HEK293 (cell line): ENCODE measurements around the gene CCNY.

Experiments
- CTCF ChIA-PET: fragments of 350-600 bp; formaldehyde crosslinking; extraction: SDS; loops from one replicate; lab custom pipeline; 2021; ENCODE audit warnings: antibody characterized with exemption; lab: Yijun Ruan, JAX
- POLR2A ChIA-PET: fragments of 300-600 bp; formaldehyde crosslinking; extraction: SDS; loops from one replicate; lab custom pipeline; 2020; ENCODE audit warnings: antibody characterized with exemption, inconsistent platforms; lab: Yijun Ruan, JAX
- H3K27ac ChIP-seq: fragments of 200-500 bp; sonication (Bioruptor generic); 2 replicates; pipeline ENCODE4 v1.5.1; 2014; ENCODE audit warnings: low read depth, low read length, control low read depth, inconsistent platforms; ENCODE audit errors: extremely low read depth
- H3K36me3 ChIP-seq, 2 experiments: fragments of 200-500 bp in 1 of 2; sonication (Bioruptor generic) in 1 of 2; 1 replicate in 1 of 2; 2 replicates in 1 of 2; pipeline ENCODE4 v1.5.1; 2014 to 2017; ENCODE audit warnings: inconsistent platforms in 2 of 2, low read length in 2 of 2; ENCODE audit not compliant: control insufficient read depth in 2 of 2, insufficient read depth in 1 of 2
- H3K4me1 ChIP-seq: fragments of 200-500 bp; sonication (Bioruptor generic); 2 replicates; pipeline ENCODE4 v1.5.1; 2014; ENCODE audit warnings: mild to moderate bottlenecking, low read length, inconsistent platforms; ENCODE audit not compliant: control insufficient read depth, insufficient read depth
- H3K4me3 ChIP-seq: 2 replicates; pipeline ENCODE4 v1.5.1; 2011; ENCODE audit warnings: low read depth, mild to moderate bottlenecking, control low read depth, low read length, moderate library complexity
- H3K9me3 ChIP-seq: fragments of 200-500 bp; sonication (Bioruptor generic); 2 replicates; pipeline ENCODE4 v1.5.1; 2014; ENCODE audit warnings: low read depth, low read length, inconsistent platforms; ENCODE audit not compliant: control insufficient read depth, insufficient read depth
- ATF2 ChIP-seq: fragments of 450-650 bp; formaldehyde crosslinking; IDR thresholded peaks from 2 replicates; pipeline ENCODE4 v1.5.1; 2016; ENCODE audit warnings: missing biosample characterization, missing genetic modification characterization, low read depth
- PRDM4 ChIP-seq: fragments of 450-650 bp; formaldehyde crosslinking; IDR thresholded peaks from 2 replicates; pipeline ENCODE4 v1.5.1; 2017; ENCODE audit warnings: missing biosample characterization, missing genetic modification characterization
- TCF7L2 ChIP-seq: IDR thresholded peaks from 2 replicates; pipeline ENCODE4 v1.6.1; 2011; ENCODE audit warnings: low read depth, mild to moderate bottlenecking, inconsistent platforms, low read length, moderate library complexity, borderline replicate concordance
- ZBTB20 ChIP-seq: fragments of 450-650 bp; formaldehyde crosslinking; IDR thresholded peaks from 2 replicates; pipeline ENCODE4 v1.5.1; 2016; ENCODE audit warnings: missing biosample characterization, missing genetic modification characterization
- ZFP3 ChIP-seq: fragments of 450-650 bp; formaldehyde crosslinking; IDR thresholded peaks from 2 replicates; pipeline ENCODE4 v1.5.1; 2016; ENCODE audit warnings: low read depth, missing biosample characterization, missing genetic modification characterization
- ZNF133 ChIP-seq: fragments of 450-650 bp; formaldehyde crosslinking; IDR thresholded peaks from 2 replicates; pipeline ENCODE4 v1.5.1; 2016; ENCODE audit warnings: missing biosample characterization, missing genetic modification characterization
- ZNF266 ChIP-seq: fragments of 450-650 bp; formaldehyde crosslinking; IDR thresholded peaks from 2 replicates; pipeline ENCODE4 v1.5.1; 2016; ENCODE audit warnings: missing biosample characterization, missing genetic modification characterization, low read depth
- ZNF280D ChIP-seq: fragments of 450-650 bp; formaldehyde crosslinking; IDR thresholded peaks from 2 replicates; pipeline ENCODE4 v1.5.1; 2016; ENCODE audit warnings: missing biosample characterization, missing genetic modification characterization
- ZNF514 ChIP-seq: fragments of 450-650 bp; formaldehyde crosslinking; IDR thresholded peaks from 2 replicates; pipeline ENCODE4 v1.5.1; 2016; ENCODE audit warnings: missing biosample characterization, missing genetic modification characterization
- ZNF621 ChIP-seq: fragments of 450-650 bp; formaldehyde crosslinking; IDR thresholded peaks from 2 replicates; pipeline ENCODE4 v1.5.1; 2017; ENCODE audit warnings: missing biosample characterization, missing genetic modification characterization
- ZNF785 ChIP-seq: fragments of 450-650 bp; formaldehyde crosslinking; IDR thresholded peaks from 2 replicates; pipeline ENCODE4 v1.5.1; 2016; ENCODE audit warnings: missing biosample characterization, missing genetic modification characterization
- ZXDB ChIP-seq: fragments of 450-650 bp; formaldehyde crosslinking; IDR thresholded peaks from 2 replicates; pipeline ENCODE4 v1.5.1; 2016; ENCODE audit warnings: missing biosample characterization, missing genetic modification characterization

Gene CCNY

GRCh38 chr10:35503578-35503977, 167.3 kb downstream of the CCNY start:
- Histone ChIP-seq H3K4me3 (no peak overlapping the region), H3K4me1 (no peaks in the 10 kb centered on the region), H3K9me3 (no peaks in the 10 kb centered on the region), H3K36me3 (no peaks in the 10 kb centered on the region), H3K27ac (no peak overlapping the region)
- no peak for TF ChIP-seq ZXDB (tag by site-specific recombination)
- ChIA-PET POLR2A (no interaction called here), CTCF (no interaction called here)

GRCh38 chr10:35504132-35504531, 167.8 kb downstream of the CCNY start:
- H3K36me3 ChIP-seq, result no peaks in the 10 kb centered on the region
- no peak for TF ChIP-seq ZNF621 (tag by site-specific recombination)
- TF ChIP-seq ZNF514, result no peak
- no peak for TF ChIP-seq ZNF785
- TF ChIP-seq ATF2 (tag by site-specific recombination), result no peak
- no peak for TF ChIP-seq ZNF280D
- no peak for TF ChIP-seq PRDM4 (tag by site-specific recombination)
- TF ChIP-seq ZFP3 (tag by site-specific recombination), result no peak
- TF ChIP-seq ZBTB20 (tag by site-specific recombination), result no peak
- no peak for TF ChIP-seq ZNF266
- H3K9me3 ChIP-seq, result no peaks in the 10 kb centered on the region
- no peak overlapping the region for H3K27ac ChIP-seq
- no peak overlapping the region for H3K4me3 ChIP-seq
- ChIA-PET CTCF (interaction anchor here (0.7 kb wide), 1 partner anchor 82 kb away, joined by 6 read pairs; no protein-coding TSS in a partner anchor), POLR2A (no interaction called here)
- no peaks in the 10 kb centered on the region for H3K4me1 ChIP-seq

- no peaks in the 10 kb centered on the region for H3K4me1 ChIP-seq
- ChIA-PET POLR2A (no interaction called here), CTCF (interaction anchor here (0.5 to 0.7 kb wide), 3 partner anchors 118 to 535 kb away, joined by 3 to 5 read pairs (median 3); no protein-coding TSS in a partner anchor)
- H3K4me3 ChIP-seq, result no peak overlapping the region
- H3K9me3 ChIP-seq, result no peaks in the 10 kb centered on the region
- peak; percentile 89 for TF ChIP-seq ZNF133 (tag by site-specific recombination)
- TF ChIP-seq TCF7L2, result no peak
- no peak overlapping the region for H3K27ac ChIP-seq
- no peaks in the 10 kb centered on the region for H3K36me3 ChIP-seq
Measured at GRCh38 chr10:35505241-35505873, 169.0 kb downstream of the CCNY start.
